ENCODE results near the gene F2. TPM values are rescaled to one million over a fixed set of nuclear protein-coding genes. Genes with fewer than 3 reads are reported as not detected.

Gene F2
- total RNA-seq, 4 donors from 2014 or later, result not detected

- Histone ChIP-seq H3K9me3 (no peaks in the 10 kb centered on the region), H3K27me3 (no peaks in the 10 kb centered on the region), H3K4me3 (no peak overlapping the region), H3K27ac (peak overlapping the region; percentile 59 to 87 (median 80)), H3K4me1 (peaks cover 3 to 61% (median 28%) of the 10 kb centered on the region in 4 donors), H3K36me3 (peaks cover 0 to 81% (median 19%) of the 10 kb centered on the region in 3 donors)
- WGBS, 2 donors, result 41 to 47% methylated on average over 12 of the region's 12 CpGs
- TF ChIP-seq CTCF (IDR thresholded peaks at IDR 0.05) (no peak), POLR2A (IDR thresholded peaks at IDR 0.05) (no peak), EP300 (IDR thresholded peaks at IDR 0.05) (no peak)
- DNase-seq (ENCODE audit: low spot score in 2 of 2), result no peak
These were observed 44.3 kb upstream of the F2 start for GRCh38 chr11:46674463-46675287.

DNA sequence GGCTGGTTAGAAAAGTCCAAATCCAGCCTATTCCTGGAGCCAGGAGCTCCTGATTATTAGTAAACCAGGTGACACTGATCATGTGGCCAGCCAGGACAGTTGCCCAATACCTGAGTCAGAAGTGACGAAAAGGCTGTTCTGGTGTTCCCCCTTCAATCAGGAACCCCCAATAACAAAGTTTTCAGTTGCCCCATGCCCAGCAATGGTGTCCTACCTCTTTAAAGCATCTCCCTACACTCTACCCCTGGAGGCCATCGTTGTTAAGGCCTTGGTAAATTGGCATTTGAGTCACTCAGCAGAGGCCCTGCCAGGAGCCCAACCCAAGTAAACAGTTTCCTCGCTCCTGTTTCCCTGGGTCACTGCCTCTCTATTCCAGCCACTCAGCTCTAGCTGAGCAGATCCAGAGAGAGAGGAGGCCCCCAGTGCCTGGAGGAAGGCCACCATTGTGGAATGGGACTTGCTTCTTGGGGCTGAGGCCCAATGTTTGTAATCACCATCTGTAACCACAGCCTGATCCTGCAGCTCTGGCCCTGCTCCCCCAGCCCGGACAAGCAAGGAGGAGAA lies 43.6 kb upstream of the F2 start:
- Histone ChIP-seq H3K27me3 (no peaks in the 10 kb centered on the region), H3K4me1 (peaks cover 3 to 60% (median 28%) of the 10 kb centered on the region in 4 donors), H3K4me3 (no peak overlapping the region), H3K36me3 (peaks cover 0 to 81% (median 22%) of the 10 kb centered on the region in 3 donors), H3K9me3 (no peaks in the 10 kb centered on the region), H3K27ac (peak overlapping the region; percentile 59 to 87 (median 80))
- peak; percentile 57 to 88 for DNase-seq (ENCODE audit: low spot score in 2 of 2)
- TF ChIP-seq EP300 (IDR thresholded peaks at IDR 0.05) (peak; percentile 63 to 71), POLR2A (IDR thresholded peaks at IDR 0.05) (no peak), CTCF (IDR thresholded peaks at IDR 0.05) (peak in 2 of 5 experiments; percentile 16 to 22)
- 35 to 44% methylated on average over 4 of the region's 4 CpGs for WGBS, 2 donors

DNA sequence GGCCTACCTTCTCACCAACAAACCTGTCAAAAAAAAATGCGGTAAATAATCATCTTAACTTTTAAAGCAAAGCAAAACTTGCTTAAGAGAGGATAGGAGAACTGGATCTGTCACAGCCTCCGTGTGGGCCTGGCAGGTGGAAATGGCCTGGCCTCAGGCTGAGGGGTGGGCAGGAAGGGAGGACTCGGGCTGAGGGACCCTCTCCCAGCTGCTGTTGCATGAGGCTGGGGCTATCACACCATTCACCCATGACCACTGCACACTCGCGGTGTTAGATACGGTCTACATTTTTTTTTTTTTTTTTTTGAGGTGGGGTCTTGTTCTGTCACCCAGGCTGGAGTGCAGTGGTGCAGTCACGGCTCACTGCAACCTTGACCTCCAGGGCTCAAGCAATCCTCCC lies 43.1 kb upstream of the F2 start:
- TF ChIP-seq CTCF (IDR thresholded peaks at IDR 0.05), result no peak
- TF ChIP-seq POLR2A (IDR thresholded peaks at IDR 0.05), result no peak
- Histone ChIP-seq H3K9me3 (no peaks in the 10 kb centered on the region), H3K27me3 (no peaks in the 10 kb centered on the region), H3K36me3 (peaks cover 2 to 81% (median 28%) of the 10 kb centered on the region in 3 donors), H3K27ac (peak overlapping the region; percentile 59 to 87 (median 80)), H3K4me1 (peaks cover 3 to 55% (median 28%) of the 10 kb centered on the region in 4 donors), H3K4me3 (no peak overlapping the region)
- WGBS, 2 donors, result 75 to 85% methylated on average over 7 of the region's 7 CpGs
- DNase-seq (ENCODE audit: low spot score in 2 of 2), result no peak

- H3K27ac ChIP-seq, result peak overlapping the region in 3 of 4 donors; percentile 74 to 87 (median 87)
- peaks cover 3 to 49% (median 28%) of the 10 kb centered on the region in 4 donors for H3K4me1 ChIP-seq
- TF ChIP-seq CTCF (IDR thresholded peaks at IDR 0.05), result no peak
- TF ChIP-seq POLR2A (IDR thresholded peaks at IDR 0.05), result no peak
- peak in 1 of 2 donors; percentile 29 for TF ChIP-seq EP300 (IDR thresholded peaks at IDR 0.05)
- no peaks in the 10 kb centered on the region for H3K27me3 ChIP-seq
- no peak overlapping the region for H3K4me3 ChIP-seq
- peaks cover 3 to 81% (median 34%) of the 10 kb centered on the region in 3 donors for H3K36me3 ChIP-seq
- no peaks in the 10 kb centered on the region for H3K9me3 ChIP-seq
- 76 to 79% methylated on average over 15 of the region's 15 CpGs for WGBS, 2 donors
- no peak for DNase-seq (ENCODE audit: low spot score in 2 of 2)
These were observed 42.4 kb upstream of the F2 start for GRCh38 chr11:46676436-46677158.

All from tibial nerve (tissue), 4 donors.